OCI-LY3 (cell line): ENCODE measurements around the gene RAI1.

ENCODE experiments used
- EZH2phosphoT487 ChIP-seq: fragments of 200-600 bp; shearing (Covaris generic); IDR thresholded peaks from 2 replicates; pipeline ENCODE4 v1.6.1; 2018; ENCODE audit warnings: antibody characterized with exemption, mixed run types, low read depth
- TF ChIP-seq, protein P1 (sequence below): fragments of 200-600, 300-600 bp; sonication (generic); IDR thresholded peaks from 2 replicates; pipeline ENCODE4 v1.5.1; 2014; ENCODE audit warnings: antibody characterized with exemption, low read length, low read depth

- TF ChIP-seq, protein P1, sequence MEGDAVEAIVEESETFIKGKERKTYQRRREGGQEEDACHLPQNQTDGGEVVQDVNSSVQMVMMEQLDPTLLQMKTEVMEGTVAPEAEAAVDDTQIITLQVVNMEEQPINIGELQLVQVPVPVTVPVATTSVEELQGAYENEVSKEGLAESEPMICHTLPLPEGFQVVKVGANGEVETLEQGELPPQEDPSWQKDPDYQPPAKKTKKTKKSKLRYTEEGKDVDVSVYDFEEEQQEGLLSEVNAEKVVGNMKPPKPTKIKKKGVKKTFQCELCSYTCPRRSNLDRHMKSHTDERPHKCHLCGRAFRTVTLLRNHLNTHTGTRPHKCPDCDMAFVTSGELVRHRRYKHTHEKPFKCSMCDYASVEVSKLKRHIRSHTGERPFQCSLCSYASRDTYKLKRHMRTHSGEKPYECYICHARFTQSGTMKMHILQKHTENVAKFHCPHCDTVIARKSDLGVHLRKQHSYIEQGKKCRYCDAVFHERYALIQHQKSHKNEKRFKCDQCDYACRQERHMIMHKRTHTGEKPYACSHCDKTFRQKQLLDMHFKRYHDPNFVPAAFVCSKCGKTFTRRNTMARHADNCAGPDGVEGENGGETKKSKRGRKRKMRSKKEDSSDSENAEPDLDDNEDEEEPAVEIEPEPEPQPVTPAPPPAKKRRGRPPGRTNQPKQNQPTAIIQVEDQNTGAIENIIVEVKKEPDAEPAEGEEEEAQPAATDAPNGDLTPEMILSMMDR, result no peak
- no peak for TF ChIP-seq EZH2phosphoT487
Measured at GRCh38 chr17:17694169-17695081, 13.2 kb downstream of the RAI1 start.
